HG03064 (cell line): ENCODE results near the gene ANXA6.

Experiments used
- ATAC-seq: cut with Tn5 transposase; IDR thresholded peaks from one replicate; pipeline ENCODE4 v1.9.1; 2021; ENCODE audit warnings: low read depth; ENCODE audit not compliant: unreplicated experiment

Gene ANXA6

DNA sequence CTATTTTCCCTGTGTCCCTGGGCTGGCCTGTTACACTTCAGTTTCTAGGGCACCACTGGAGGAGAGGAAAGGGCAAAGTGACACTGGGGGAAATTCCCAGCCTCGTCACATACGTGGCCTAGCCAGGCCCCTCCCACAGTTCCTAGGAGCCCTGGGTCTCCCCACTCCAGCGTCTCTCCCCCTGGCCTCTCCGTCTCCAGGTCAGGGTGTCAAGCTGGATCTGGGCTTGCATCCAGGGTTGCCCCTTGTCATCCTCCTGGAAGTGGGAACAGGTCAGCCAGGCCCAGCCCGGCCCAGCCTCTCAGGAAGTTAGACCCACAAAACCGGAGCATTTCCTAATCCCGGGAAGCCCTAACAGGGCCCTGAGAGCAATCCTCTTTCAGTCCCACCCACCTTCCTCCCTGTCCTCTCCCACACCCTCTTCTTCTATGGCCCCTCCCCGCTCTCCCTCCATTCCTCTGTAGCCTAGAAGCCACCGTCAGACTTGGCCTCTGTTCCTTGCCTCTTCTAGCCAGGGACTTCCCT, 72.0 kb downstream of the ANXA6 start:
- ATAC-seq, result no peak

DNA sequence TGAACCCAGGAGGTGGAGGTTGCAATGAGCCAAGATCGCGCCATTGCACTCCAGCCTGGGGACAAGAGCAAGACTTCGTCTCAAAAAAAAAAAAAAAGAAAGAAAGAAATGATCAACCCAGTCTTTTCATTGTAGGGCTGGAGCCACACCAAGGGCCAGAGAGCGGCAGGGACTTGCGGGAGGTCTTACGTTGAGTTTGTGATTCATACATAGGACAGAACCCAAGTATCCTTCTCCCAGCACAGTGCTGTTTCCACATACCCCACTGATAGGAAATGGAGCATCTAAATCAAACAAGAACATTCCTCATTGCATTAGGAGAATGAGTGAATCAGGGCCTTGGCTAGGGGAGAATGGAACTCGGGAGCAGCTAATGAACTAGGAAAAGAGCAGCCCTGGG, 73.2 kb downstream of the ANXA6 start:
- no peak for ATAC-seq

DNA sequence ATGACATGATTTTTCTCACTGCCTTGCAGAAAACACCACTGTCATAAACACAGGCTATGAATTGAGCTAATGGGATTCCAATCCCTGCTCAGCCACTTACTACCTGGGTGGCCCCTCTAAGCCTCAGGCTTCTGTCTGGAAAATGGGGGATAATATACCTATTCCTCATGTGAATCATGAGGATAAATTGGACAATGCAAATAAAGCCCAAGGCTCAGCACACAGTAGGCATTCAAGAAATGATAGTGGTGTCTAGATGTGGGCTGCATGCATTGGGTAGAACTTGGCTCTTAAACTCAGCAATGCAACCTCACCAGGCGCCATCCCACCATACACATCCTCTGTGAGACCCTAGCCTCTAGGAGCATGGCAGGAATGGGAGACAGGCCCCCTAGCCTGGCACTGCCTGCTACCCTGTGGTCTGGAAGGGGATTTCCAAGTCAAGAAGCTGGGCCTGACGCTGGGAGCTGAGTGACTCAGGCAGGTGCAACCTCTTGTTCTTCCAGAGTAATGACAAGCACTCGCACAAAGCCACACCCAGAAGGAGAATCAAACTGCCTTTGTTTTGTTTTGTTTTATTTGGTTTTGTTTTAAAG, 74.4 kb downstream of the ANXA6 start:
- no peak for ATAC-seq

DNA sequence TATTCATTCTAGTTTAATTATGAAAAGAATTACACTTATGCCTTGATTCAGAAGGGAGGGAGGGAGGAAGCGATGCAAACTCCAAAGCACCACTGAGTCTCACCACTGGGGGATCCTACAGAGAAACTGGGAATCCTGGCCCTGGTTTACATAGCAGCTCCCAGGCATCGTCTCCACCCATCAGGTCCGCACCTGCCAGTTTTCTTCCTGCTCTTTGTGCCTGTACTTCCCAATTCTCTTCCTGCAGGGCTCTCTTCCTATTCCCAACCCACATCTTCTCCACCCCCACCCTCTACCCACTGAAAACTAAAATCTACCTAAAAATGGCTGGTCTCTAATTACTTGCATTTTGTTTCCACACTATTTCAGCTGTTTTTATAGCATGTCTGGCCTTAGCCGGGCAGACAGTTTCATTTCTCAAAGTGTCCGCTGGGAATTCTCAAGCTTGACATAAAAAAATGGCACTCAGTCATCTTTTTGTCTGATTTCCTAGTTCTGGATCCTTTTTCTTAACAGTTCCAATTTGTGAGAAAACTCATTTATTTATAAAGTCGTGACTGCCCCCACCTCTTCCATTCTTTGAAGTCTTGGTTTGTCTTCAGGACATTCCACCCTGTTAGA, 75.2 kb downstream of the ANXA6 start:
- ATAC-seq, result no peak

DNA sequence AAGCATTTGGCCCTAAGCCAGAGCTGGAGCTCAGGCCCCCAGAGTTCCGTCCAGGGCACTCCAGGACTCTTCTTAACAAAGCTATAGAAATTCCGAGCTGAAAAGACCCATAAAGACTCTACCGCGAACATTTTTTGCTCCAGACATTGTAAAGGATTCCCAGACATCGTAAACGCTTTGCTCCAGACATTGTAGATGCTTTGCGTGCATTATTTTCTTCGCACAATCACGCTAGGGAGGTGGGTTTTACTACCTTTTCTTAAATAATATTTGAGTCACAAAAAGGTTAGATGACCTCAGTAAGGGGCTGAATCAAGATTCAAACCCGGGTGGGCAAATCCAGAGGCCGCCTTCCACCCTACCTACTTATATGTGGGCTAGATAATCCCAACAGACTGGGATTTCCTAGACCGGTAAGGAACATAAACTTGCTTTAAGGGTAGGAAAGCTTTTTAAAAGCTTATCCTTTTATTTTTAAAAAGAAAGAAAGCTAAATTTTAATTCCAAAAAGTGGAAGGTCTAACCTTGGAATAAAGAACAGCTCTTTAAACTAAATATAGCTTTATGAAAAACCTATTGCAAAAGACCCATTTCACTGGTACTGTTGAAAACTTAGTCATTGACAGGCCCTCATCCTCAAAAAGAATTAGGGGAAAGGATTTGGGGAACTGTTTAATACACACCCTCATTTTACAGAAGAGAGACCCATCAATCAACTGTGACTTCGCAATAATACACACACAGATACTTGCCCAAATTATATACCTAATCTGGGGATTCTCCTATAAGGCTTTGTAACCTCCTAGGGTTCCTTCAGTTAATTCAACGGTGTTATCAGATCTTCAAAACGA, 75.9 kb downstream of the ANXA6 start:
- ATAC-seq, result no peak

DNA sequence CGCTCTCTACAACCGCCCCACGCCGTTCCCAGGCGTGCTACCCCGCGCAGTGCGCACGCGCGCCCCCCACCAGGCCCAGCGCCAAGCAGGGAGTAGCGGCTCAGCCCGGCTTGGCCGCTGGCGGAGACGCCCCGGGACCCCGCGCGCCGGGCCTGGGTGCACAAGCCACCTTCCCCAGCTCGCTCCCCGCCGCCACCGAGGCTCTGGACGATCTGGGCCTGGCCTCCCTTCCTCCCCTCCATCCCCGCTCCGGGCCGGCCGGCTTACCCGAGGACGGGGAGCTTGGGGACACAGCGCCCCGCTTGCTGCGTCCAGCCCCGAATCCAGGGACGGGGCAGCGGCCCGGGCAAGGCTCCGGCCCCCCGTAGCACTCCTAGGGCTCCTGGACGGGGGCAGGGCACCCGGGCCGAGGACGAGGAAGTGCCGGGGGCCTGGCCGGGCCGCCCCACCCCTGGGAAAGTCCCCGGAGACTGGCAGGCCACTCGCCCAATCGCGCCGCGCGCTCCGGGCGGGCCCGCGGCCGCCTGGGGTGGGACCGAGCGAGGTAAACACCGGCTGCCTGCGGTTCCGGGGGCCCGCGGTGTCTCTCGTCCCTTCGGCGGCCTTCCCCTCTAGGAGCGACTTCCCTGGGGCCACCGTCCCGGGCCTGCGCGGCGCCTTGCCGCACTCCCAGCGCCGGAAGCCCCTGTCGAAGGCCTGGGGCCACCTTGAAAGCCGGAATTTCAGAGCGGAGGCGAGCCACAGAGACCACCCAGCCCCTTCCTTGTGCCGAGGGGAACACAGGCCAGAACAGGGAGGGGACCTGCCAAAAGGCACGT, 76.8 kb downstream of the ANXA6 start, which contains the start of gene TNIP1:
Gene TNIP1, minus strand, starts transcription at position 422 of the 818 bp plus-strand sequence. CDS start 15,939 bp downstream, outside the sequence.
- ATAC-seq, result peak; percentile 75

DNA sequence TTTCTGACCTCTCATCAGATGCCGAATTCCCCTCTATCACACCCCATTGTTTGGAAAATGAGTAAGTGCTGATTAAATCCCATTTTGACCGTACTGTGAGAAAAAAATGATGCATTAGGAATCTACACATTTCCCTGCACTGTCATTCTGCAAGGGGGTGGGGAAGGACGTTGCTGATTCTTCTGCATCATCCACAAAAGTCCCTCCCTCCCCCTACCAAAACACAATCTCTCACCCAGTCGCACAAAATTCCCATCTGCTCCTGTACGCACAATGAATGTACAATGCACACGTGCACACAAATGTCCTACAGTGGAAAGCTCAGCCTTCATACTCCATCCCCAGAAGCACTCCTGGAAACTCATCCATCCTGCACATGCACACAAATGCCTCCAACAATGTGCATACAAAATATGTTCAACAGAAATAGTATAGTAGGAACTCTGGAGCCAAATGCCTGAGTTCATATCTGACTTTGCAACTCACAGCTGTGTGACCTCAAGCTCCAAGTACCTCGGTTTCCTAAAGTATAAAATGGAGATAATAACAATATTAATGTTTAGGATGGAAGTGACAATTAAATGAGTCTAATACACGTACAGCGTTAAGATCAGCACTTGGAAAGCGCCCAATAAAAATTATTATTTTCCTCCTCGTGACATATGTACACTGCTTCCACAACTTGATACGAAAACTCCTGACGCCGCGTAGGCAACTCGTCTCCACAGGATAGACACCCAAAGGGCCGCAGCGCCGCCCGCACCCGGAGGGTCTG, 77.6 kb downstream of the ANXA6 start:
- ATAC-seq, result no peak

DNA sequence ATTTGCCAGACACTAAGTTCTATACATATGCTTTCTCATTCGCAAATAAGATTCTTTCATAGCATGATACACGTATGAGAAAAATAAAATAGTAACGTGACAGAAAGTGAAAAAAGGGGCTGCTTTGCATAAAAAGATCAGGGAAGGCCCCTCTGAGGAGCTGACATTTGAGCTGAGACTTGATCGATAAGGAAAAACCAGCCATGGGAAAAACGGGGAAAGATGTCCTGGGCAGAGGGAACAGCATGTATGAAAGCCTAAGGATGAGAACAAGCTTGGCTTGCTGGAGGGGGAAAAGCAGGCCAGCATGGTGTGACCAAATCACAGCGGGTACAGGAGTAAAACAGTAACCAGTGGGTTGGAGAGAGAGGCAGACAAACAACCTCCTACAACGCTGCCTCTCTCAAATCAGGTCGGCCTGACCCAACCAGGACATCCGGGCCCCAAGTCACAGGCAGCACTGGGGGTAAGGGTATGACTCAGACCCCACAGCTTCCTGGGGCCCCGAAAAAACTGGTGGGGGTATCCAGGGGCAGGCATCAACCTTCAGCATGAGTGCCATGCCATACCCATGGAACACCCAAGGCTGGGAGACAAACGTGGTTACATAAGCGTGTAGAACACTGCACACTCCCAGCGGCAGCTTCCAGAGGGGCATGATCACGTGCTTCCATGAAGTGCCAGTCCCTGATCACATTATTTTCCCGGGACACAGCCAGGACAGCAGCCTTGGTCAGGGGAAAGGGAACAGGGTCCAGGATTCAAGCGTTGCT, 78.9 kb downstream of the ANXA6 start:
- ATAC-seq, result peak; percentile 40

DNA sequence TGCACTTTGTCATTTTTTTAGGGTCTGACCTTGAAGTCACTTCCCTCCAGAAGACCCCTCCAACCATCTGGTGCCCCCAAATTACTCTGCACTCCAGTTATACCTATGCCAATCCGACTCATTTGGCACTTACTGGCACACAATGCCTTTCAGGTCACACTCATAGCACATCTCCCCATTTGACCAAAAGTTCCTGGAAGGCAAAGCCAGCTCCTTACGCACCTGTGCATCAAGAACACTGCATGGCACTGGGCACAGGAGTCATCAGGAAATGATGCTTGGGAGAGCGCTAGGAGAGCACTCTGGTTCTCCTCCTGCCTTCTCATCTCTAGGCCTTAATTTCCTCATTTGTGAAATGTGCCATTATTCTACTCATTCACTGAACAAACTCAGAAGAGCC, 79.6 kb downstream of the ANXA6 start:
- ATAC-seq, result no peak

DNA sequence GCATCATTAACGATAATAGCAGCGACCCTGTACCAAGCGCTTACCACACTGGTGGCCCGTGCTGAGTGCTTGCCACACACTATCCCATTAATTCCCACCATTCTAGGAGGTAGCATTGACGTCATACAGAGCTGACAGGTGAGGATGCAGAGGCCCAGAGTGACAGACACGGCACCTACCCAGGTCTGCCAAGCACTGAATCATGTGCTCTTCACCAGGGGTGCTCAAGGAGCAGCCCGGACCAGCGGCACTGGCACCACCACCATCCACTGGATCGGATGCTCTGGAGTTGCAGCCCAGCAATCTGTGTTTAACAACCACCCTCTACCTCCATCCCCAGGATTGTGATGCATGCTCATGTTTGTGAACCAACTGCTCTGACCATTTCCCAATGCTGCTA, 80.2 kb downstream of the ANXA6 start:
- no peak for ATAC-seq

DNA sequence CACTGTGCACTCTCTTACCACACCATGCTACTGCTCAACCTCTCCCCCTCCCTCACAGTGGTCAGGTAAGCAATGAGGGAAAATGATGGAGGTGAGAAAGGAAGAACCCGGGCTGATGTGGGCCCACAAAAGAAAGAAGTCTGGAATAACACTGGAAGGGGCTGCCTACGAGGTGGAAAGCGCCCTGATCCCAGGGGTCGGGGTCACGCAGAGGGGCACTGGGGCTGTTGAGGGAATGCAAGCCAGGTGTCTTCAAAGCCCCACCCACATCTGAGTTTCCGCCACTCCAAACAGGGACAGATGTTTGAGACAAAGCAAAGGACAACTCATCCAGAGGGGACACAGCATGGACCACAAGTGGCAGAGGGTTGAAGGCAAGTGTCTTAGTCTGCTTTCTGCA, 81.0 kb downstream of the ANXA6 start:
- ATAC-seq, result no peak

DNA sequence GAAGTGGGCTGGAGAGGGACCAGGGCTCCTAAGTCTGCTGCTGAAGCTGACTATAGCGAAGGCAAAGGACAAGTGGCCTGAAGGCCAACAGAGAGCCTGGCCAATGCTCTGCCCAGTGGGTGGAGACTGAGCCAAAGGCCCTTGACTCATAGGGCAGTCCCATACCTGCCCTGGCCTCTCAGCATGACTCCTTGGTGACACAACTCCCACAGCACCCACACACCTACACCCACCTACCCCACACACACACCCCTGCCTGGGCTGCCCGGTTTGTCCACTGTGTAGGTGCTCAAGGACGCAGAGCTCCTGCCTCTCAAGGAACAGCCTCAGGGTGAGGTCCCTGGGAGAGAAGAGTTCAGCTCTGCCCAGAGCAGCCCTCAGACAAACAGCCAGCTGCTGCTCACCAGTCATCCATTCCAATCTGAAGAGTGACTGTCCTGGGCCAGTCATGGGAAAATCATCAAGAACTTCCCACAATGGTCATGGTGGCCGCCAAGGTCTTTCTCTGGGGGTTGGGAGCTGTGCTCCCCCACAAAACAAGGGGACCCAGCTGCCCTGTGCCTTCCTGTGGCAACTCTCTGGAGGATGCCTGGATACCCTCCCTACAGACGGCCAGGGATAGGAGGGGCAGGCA, 81.8 kb downstream of the ANXA6 start:
- ATAC-seq, result no peak

DNA sequence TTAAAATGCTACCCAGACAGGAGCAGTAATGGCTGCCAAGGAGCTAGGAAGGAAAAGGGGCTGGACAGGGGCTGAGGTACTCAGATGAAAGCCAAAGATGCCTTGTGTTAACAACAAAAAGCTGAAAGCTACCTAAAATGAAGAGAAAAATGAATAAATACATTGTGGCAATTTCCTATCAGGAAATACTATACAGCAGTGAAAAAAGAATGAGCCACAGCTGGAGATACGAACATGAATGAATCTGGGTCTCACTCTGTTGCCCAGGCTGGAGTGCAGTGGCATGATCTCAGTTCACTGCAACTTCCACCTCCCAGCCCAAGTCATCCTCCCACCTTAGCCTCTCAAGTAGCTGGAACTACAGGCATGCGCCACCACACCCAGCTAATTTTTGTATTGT, 83.0 kb downstream of the ANXA6 start:
- no peak for ATAC-seq

DNA sequence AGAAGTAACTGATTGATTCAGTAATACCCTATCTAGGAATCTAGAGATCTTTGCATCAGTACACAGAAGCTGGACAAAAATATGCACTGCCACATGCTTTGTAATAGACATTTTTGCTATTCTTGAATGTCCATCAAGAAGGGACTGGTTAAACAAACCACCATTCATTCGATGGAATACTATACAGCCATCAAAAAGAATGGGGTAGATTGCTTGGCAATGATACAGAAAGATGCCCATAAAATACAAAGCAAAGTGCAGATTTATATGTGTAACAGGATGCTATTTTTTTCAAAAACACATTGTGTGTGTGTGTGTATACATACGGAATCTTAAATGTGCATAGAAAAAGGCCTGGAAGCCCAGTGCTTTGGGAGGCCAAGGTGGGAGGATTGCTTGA, 84.3 kb downstream of the ANXA6 start:
- ATAC-seq, result no peak

DNA sequence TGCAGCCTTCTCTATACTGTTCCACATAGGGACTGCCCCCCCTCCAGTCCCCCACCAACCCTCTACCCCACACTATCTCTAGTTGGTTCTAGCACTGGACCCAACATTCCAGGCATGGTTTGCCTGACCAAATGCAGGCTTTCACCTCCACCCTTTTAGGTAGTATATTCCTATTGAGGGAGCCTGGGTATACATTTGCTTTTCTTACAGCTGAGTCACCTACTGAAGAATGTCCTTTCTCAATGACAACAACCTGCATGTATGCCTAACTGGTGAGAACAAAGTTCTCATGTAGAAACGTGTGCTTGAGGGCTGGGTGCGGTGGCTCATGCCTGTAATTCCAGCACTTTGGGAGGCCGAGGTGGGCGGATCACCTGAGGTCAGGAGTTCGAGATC, 85.0 kb downstream of the ANXA6 start:
- ATAC-seq, result no peak

DNA sequence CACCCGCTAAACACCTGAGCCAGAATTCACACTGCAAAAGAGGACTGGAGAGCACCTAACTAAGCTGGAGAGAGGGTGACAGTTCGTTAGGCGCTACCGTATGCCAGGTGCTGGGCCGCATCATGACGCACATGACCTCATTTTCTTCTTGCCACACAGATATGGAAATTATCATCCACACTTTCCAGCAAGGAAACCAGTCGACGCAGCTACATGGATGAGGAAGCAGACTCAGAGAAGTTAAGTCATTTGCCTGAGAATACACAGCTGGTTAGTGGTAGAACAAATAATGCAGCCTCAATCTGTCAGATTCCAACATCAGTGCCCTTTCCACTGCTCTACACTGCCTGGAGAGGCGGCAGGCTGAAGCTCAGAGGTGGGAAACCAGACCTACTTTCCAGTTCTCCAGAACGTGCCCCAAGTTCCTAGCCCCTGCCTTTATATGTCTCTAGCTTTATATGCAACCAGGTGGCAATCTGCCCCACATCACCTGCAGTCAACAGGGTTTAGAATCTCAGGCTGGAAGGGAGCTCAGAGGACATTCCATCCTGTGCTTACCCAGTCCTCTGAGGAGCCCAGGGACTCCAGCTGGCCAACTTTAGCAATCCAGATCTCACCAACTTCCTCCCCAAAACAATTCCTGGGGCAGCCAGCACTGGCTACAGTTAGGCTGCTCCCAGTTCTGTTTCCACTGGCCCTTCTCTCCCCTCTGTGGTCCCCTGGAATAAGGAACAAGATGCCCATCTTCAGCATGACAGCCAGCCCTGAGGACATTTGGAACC, 85.5 kb downstream of the ANXA6 start:
- ATAC-seq, result no peak

DNA sequence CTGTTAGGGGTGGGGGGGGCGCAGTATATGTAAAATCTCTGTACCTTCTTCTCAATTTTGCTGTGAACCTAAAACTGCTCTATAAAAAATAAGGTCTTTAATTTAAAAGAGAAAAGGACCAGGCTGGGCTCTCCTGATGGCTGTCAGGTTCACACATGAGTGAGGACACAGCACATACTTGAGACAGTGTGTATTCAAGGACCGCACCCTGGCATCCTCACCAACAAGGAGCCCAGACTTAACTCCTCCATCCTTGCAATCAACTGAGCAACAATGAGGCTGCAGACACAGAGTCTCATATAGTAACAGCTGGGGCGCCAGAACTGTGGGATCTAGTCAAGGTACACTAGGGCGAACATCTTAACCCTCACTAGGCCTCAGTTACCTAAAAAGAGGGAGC, 86.6 kb downstream of the ANXA6 start:
- ATAC-seq, result no peak

DNA sequence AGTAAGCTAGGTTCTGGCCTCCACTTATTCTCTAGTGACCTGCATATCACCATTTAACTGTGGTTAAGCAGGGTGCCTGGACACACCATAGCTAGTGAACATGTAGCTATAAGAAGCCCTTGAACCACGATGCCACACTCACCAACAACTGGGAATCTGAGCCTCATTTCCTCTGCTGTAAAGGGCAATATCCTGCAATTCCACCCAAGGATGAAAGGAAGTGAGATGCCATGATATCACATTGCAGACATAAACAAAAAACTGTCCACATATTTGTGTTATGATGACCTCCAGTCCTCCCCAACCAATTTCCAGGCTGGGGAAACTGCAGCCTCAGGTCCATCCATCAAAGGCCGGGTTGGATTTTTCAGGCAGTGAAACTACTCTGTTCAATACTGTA, 87.1 kb downstream of the ANXA6 start:
- ATAC-seq, result no peak
